ENCODE data around the gene LHX8.
A peak's percentile ranks its signal among the peaks of the same experiment; 100 is the strongest.

LHX8 gene

DNA sequence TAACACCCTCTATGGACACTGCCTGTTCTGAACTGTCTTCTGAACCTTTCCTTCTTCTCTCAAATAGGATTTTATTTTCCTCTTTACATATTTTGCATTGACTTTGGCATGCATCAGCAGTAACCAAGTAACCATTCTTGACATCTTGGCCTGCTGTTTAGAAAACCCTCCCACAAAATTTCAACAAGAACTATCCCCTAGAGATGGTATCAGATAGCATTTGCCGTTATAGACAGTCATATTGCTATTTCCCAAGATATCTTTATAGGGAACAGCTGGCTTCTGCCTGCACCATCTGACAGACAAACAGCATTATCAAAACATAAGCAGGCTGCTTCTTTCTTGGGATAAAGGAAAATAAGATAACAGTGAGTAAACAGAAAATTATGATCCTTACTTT is 54.7 kb downstream of the LHX8 start:
- H3K4me3 ChIP-seq (ENCODE audit: low read length) = no peak overlapping the region
- TF ChIP-seq, protein P1, sequence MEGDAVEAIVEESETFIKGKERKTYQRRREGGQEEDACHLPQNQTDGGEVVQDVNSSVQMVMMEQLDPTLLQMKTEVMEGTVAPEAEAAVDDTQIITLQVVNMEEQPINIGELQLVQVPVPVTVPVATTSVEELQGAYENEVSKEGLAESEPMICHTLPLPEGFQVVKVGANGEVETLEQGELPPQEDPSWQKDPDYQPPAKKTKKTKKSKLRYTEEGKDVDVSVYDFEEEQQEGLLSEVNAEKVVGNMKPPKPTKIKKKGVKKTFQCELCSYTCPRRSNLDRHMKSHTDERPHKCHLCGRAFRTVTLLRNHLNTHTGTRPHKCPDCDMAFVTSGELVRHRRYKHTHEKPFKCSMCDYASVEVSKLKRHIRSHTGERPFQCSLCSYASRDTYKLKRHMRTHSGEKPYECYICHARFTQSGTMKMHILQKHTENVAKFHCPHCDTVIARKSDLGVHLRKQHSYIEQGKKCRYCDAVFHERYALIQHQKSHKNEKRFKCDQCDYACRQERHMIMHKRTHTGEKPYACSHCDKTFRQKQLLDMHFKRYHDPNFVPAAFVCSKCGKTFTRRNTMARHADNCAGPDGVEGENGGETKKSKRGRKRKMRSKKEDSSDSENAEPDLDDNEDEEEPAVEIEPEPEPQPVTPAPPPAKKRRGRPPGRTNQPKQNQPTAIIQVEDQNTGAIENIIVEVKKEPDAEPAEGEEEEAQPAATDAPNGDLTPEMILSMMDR (conservative IDR thresholded peaks at IDR 0.05; ENCODE audit: low read length) = no peak
- DNase-seq (ENCODE audit: low read depth) = no peak

DNA sequence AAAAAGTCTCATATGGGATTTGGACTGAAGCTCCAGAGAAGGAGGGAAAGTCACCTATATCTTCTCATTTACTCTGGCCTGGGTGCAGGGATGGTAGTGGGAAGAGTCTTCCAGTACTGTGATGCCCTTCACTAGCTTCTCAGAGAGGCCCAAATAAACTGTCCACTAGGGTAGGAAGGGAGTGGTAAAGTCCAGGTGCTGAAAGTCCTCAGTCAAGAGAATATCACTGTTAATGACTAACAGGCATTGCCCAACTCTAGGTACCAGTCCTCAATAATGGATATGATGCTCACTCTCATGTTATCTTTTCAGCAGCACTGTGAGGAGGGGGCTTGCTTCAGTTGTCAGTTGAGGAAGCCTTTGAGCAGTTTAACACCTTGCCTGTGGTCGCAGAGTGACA is 64.0 kb downstream of the LHX8 start:
- TF ChIP-seq, protein P1 (conservative IDR thresholded peaks at IDR 0.05; ENCODE audit: low read length) = no peak
- H3K4me3 ChIP-seq (ENCODE audit: low read length) = no peak overlapping the region

DNA sequence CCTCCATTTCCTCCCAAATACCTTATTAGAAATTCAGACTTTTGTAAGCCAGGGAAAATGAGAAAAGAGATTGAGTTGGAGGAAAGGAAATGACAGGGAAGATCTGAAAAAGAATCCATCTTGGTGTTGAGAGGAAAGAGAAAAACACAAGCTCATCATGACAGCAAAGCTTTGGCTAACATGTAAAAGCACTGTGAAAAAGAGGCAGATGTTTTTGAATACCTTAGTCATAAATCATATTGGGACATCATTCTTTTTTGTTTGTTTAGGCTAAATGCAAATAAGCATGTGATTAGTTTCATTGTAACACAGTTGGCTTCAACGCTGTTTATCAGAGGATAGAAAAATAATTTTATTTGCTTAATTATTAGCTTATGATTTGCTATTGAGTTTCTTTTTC is 64.6 kb downstream of the LHX8 start:
- TF ChIP-seq, protein P1 (conservative IDR thresholded peaks at IDR 0.05; ENCODE audit: low read length) = no peak
- no peak for DNase-seq (ENCODE audit: low read depth)
- H3K4me3 ChIP-seq (ENCODE audit: low read length) = no peak overlapping the region

More for the DNA sequence above, 64.0 kb downstream of the LHX8 start:
- no peak for DNase-seq (ENCODE audit: low read depth)

DNA sequence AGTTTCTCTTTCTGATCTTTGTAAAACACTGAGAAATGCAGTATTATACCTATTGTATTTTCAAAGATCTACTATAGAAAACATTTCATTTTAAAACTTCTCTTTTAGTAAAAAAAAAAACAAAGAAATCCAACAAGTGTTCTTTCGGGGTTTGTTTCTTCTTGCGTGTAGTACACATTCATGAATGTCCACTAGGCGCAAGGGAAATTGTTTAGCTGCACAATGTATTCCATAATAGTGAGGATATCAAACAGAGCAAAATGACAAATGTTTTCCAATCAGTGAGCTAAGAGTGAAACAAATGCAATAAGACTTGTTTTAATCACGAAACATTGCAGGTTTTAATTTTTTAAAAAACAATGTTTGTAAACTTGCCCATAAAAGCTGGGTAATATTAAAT is 68.6 kb downstream of the LHX8 start:
- no peak overlapping the region for H3K4me3 ChIP-seq (ENCODE audit: low read length)
- DNase-seq (ENCODE audit: low read depth) = no peak
- TF ChIP-seq, protein P1 (conservative IDR thresholded peaks at IDR 0.05; ENCODE audit: low read length) = no peak

- peak; percentile 53 for DNase-seq (ENCODE audit: low read depth)
- TF ChIP-seq, protein P1 (conservative IDR thresholded peaks at IDR 0.05; ENCODE audit: low read length) = peak; percentile 82
- no peak overlapping the region for H3K4me3 ChIP-seq (ENCODE audit: low read length)
These were observed 69.5 kb downstream of the LHX8 start for GRCh38 chr1:75203415-75204277.

GRCh38 chr1:75208862-75209261 is 74.7 kb downstream of the LHX8 start:
- no peak overlapping the region for H3K4me3 ChIP-seq (ENCODE audit: low read length)
- TF ChIP-seq, protein P1 (conservative IDR thresholded peaks at IDR 0.05; ENCODE audit: low read length) = no peak
- no peak for DNase-seq (ENCODE audit: low read depth)
